ENCODE measurements around the gene EPSTI1.

GRCh38 chr13:42969565-42970172 is 22.4 kb downstream of the EPSTI1 start:
- TF ChIP-seq CTCF (IDR thresholded peaks at IDR 0.05) = peak in 2 of 3 donors; percentile 22 to 28
- no peak for TF ChIP-seq POLR2A (IDR thresholded peaks at IDR 0.05)
